HK-2 (cell line): ENCODE data around the gene SERTAD2.

Experiments used
- DNase-seq: peaks from one replicate; pipeline ENCODE4 v3.0.0-alpha.2; 2018; ENCODE audit not compliant: unreplicated experiment

The SERTAD2 gene

GRCh38 chr2:64646007-64646880, 7.5 kb downstream of the SERTAD2 start:
- peak; percentile 82 for DNase-seq

- DNase-seq = peak; percentile 62
These were observed 9.0 kb downstream of the SERTAD2 start for GRCh38 chr2:64644458-64645382.

GRCh38 chr2:64643838-64644457, 9.8 kb downstream of the SERTAD2 start:
- DNase-seq = no peak

- DNase-seq = no peak
These were observed 12.1 kb downstream of the SERTAD2 start for GRCh38 chr2:64641599-64641998.

GRCh38 chr2:64640153-64641044, 13.3 kb downstream of the SERTAD2 start:
- DNase-seq = no peak

- no peak for DNase-seq
These were observed 14.0 kb downstream of the SERTAD2 start for GRCh38 chr2:64639691-64640090.

- DNase-seq = no peak
These were observed 15.1 kb downstream of the SERTAD2 start for GRCh38 chr2:64638502-64639120.

GRCh38 chr2:64637931-64638330, 15.8 kb downstream of the SERTAD2 start:
- DNase-seq = no peak

GRCh38 chr2:64637000-64637635, 16.6 kb downstream of the SERTAD2 start:
- no peak for DNase-seq

GRCh38 chr2:64635976-64636911, 17.5 kb downstream of the SERTAD2 start:
- no peak for DNase-seq

- DNase-seq = no peak
These were observed 19.1 kb downstream of the SERTAD2 start for GRCh38 chr2:64634345-64635267.

GRCh38 chr2:64632835-64633819, 20.6 kb downstream of the SERTAD2 start:
- no peak for DNase-seq

GRCh38 chr2:64631771-64632170, 21.9 kb downstream of the SERTAD2 start:
- DNase-seq = no peak

- no peak for DNase-seq
These were observed 23.0 kb downstream of the SERTAD2 start for GRCh38 chr2:64630752-64631151.

- no peak for DNase-seq
These were observed 23.8 kb downstream of the SERTAD2 start for GRCh38 chr2:64629875-64630274.

GRCh38 chr2:64629329-64629781, 24.4 kb downstream of the SERTAD2 start:
- DNase-seq = no peak
